Caco-2 (cell line): ENCODE results near the gene PROX1. TPM values are rescaled to one million over a fixed set of nuclear protein-coding genes. Genes with fewer than 3 reads are reported as not detected.

ENCODE experiments used
- BruUV-seq: library from RNA; stranded (reverse); fragments of 400-500 nt; replicated peaks from 2 replicates; lab custom pipeline; 2021; lab: Mats Ljungman, UMichigan
- CTCF ChIA-PET: fragments of 300-600 bp; sonication (Branson Sonifier 250); formaldehyde crosslinking; loops from one replicate; lab custom pipeline; 2022; ENCODE audit warnings: antibody characterized with exemption; lab: Charles Lee
- POLR2A ChIA-PET: fragments of 300-600 bp; sonication (Branson Sonifier 250); formaldehyde crosslinking; loops from one replicate; lab custom pipeline; 2022; ENCODE audit warnings: antibody characterized with exemption; lab: Charles Lee
- DNase-seq, 2 experiments: peaks; one replicate each; pipeline versions ENCODE4 v3.0.0 to v3.0.0-alpha.2; 2020 to 2022
- H3K27me3 ChIP-seq: replicated peaks from 2 replicates; pipeline ENCODE4 v1.6.0; 2011; ENCODE audit warnings: low read length; ENCODE audit not compliant: control insufficient read depth, insufficient read depth
- H3K36me3 ChIP-seq: 2 replicates; pipeline ENCODE4 v1.5.1; 2011; ENCODE audit warnings: low read length; ENCODE audit not compliant: control insufficient read depth, insufficient read depth
- H3K4me1 ChIP-seq: fragments of 250-450 bp; sonication (Bioruptor Pico); 2 replicates; pipeline ENCODE4 v1.5.1; 2020; ENCODE audit warnings: mild to moderate bottlenecking
- H3K4me3 ChIP-seq: 2 replicates; pipeline ENCODE4 v1.5.1; 2011; ENCODE audit warnings: low read depth, mild to moderate bottlenecking, control low read depth, low read length
- H3K9me3 ChIP-seq: fragments of 250-450 bp; sonication (Bioruptor Pico); 2 replicates; pipeline ENCODE4 v1.5.1; 2020; ENCODE audit warnings: mild to moderate bottlenecking, moderate library complexity
- H3K27ac Mint-ChIP-seq: one replicate; pipeline ENCODE4 v1.8.0; 2022; ENCODE audit warnings: mixed read lengths; ENCODE audit not compliant: unreplicated experiment
- H3K27me3 Mint-ChIP-seq: one replicate; pipeline ENCODE4 v1.8.0; 2022; ENCODE audit warnings: mixed read lengths; ENCODE audit not compliant: insufficient read depth, unreplicated experiment
- H3K36me3 Mint-ChIP-seq: one replicate; pipeline ENCODE4 v1.8.0; 2022; ENCODE audit warnings: mild to moderate bottlenecking, mixed read lengths; ENCODE audit not compliant: insufficient read depth, unreplicated experiment
- H3K4me1 Mint-ChIP-seq: one replicate; pipeline ENCODE4 v1.8.0; 2022; ENCODE audit warnings: low read depth, mixed read lengths; ENCODE audit not compliant: unreplicated experiment
- H3K4me3 Mint-ChIP-seq: one replicate; pipeline ENCODE4 v1.8.0; 2022; ENCODE audit warnings: mild to moderate bottlenecking, moderate library complexity, mixed read lengths; ENCODE audit not compliant: unreplicated experiment
- H3K9me3 Mint-ChIP-seq: one replicate; pipeline ENCODE4 v1.8.0; 2022; ENCODE audit warnings: mixed read lengths; ENCODE audit not compliant: unreplicated experiment
- CTCF ChIP-seq, 2 experiments: fragments of 200-600 bp in 1 of 2; IDR thresholded peaks; 1 replicate in 1 of 2; 2 replicates in 1 of 2; pipeline versions ENCODE4 v1.5.1 to v1.8.0; 2011 to 2022; ENCODE audit warnings: antibody characterized with exemption in 1 of 2, control low read depth in 1 of 2, inconsistent platforms in 1 of 2, low read depth in 1 of 2, low read length in 1 of 2, mild to moderate bottlenecking in 1 of 2, moderate library complexity in 1 of 2; ENCODE audit not compliant: insufficient read depth in 1 of 2, severe bottlenecking in 1 of 2, unreplicated experiment in 1 of 2
- intact Hi-C: fragments of 100-400 bp; cut with micrococcal nuclease; formaldehyde crosslinking; loops from one replicate; pipeline ENCODE4 v1.10.0; 2022; ENCODE audit not compliant: unreplicated experiment
- total RNA-seq: library from RNA; stranded (reverse); gene quantifications from 2 replicates; pipeline ENCODE4 v1.2.3, GENCODE V29; 2022

PROX1 gene
- total RNA-seq, 1 experiment from 2014 or later, result 17.6 TPM

GRCh38 chr1:214028095-214028494, 40.3 kb downstream of the PROX1 start:
- Mint-ChIP-seq H3K36me3 (peaks cover 14% of the 10 kb centered on the region), H3K27ac (no peak overlapping the region), H3K9me3 (no peaks in the 10 kb centered on the region), H3K4me3 (no peak overlapping the region), H3K27me3 (no peaks in the 10 kb centered on the region), H3K4me1 (peaks cover 31% of the 10 kb centered on the region)
- H3K9me3 ChIP-seq, result no peaks in the 10 kb centered on the region
- BruUV-seq, result no TSS peak
- TF ChIP-seq CTCF (IDR thresholded peaks at IDR 0.05; ENCODE audit: insufficient read depth in 1 of 2, low read depth in 1 of 2, low read length in 1 of 2, severe bottlenecking in 1 of 2, unreplicated experiment in 1 of 2), result no peak
- no peaks in the 10 kb centered on the region for H3K27me3 ChIP-seq
- no peaks in the 10 kb centered on the region; the same call in 1 of the 2 replicates for H3K36me3 ChIP-seq
- ChIA-PET POLR2A (interaction anchor here (0.5 to 1.2 kb wide), 2 partner anchors 23 to 1008 kb away, joined by 3 read pairs; no protein-coding TSS in a partner anchor), CTCF (interaction anchor here (0.6 kb wide), 1 partner anchor 41 kb away, joined by 3 read pairs; the partner anchor contains the start of gene PROX1)
- intact Hi-C loops, result no loop called here
- DNase-seq, result no peak
- H3K4me3 ChIP-seq, result no peak overlapping the region
- peaks cover 15% of the 10 kb centered on the region for H3K4me1 ChIP-seq

GRCh38 chr1:214028649-214029406, 41.1 kb downstream of the PROX1 start:
- intact Hi-C loops, result no loop called here
- CTCF ChIA-PET, result interaction anchor here (0.6 kb wide), 1 partner anchor 41 kb away, joined by 3 read pairs; the partner anchor contains the start of gene PROX1
- no peaks in the 10 kb centered on the region for H3K27me3 ChIP-seq
- no peaks in the 10 kb centered on the region for H3K9me3 ChIP-seq
- Mint-ChIP-seq H3K36me3 (peaks cover 17% of the 10 kb centered on the region), H3K4me1 (peaks cover 32% of the 10 kb centered on the region), H3K4me3 (no peak overlapping the region), H3K27me3 (no peaks in the 10 kb centered on the region), H3K9me3 (no peaks in the 10 kb centered on the region), H3K27ac (peak overlapping the region; percentile 11)
- H3K4me3 ChIP-seq, result no peak overlapping the region
- POLR2A ChIA-PET, result no interaction called here
- H3K4me1 ChIP-seq, result peaks cover 15% of the 10 kb centered on the region
- DNase-seq, result no peak
- no peak for TF ChIP-seq CTCF (IDR thresholded peaks at IDR 0.05; ENCODE audit: insufficient read depth in 1 of 2, low read depth in 1 of 2, low read length in 1 of 2, severe bottlenecking in 1 of 2, unreplicated experiment in 1 of 2)
- H3K36me3 ChIP-seq, result no peaks in the 10 kb centered on the region; the same call in 1 of the 2 replicates
- no TSS peak for BruUV-seq

GRCh38 chr1:214029796-214030195, 42.0 kb downstream of the PROX1 start:
- CTCF ChIA-PET, result no interaction called here
- peaks cover 32% of the 10 kb centered on the region for H3K4me1 Mint-ChIP-seq

More at GRCh38 chr1:214029796-214030195, 42.0 kb downstream of the PROX1 start:
- H3K9me3 ChIP-seq, result no peaks in the 10 kb centered on the region
- peaks cover 17% of the 10 kb centered on the region for H3K36me3 Mint-ChIP-seq
- H3K27ac Mint-ChIP-seq, result no peak overlapping the region
- H3K4me1 ChIP-seq, result peaks cover 15% of the 10 kb centered on the region
- H3K27me3 ChIP-seq, result no peaks in the 10 kb centered on the region
- H3K9me3 Mint-ChIP-seq, result no peaks in the 10 kb centered on the region
- no peaks in the 10 kb centered on the region for H3K27me3 Mint-ChIP-seq
- no TSS peak for BruUV-seq
- no peaks in the 10 kb centered on the region; the same call in 1 of the 2 replicates for H3K36me3 ChIP-seq
- POLR2A ChIA-PET, result no interaction called here
- no peak overlapping the region for H3K4me3 Mint-ChIP-seq
- intact Hi-C loops, result no loop called here
- no peak for DNase-seq
- H3K4me3 ChIP-seq, result no peak overlapping the region
- no peak for TF ChIP-seq CTCF (IDR thresholded peaks at IDR 0.05; ENCODE audit: insufficient read depth in 1 of 2, low read depth in 1 of 2, low read length in 1 of 2, severe bottlenecking in 1 of 2, unreplicated experiment in 1 of 2)
